ENCODE measurements around the gene TBRG4. TPM values are rescaled to one million over a fixed set of nuclear protein-coding genes. Genes with fewer than 3 reads are reported as not detected.

The TBRG4 gene
- total RNA-seq, 1 donor from 2014 or later = 79.0 TPM

DNA sequence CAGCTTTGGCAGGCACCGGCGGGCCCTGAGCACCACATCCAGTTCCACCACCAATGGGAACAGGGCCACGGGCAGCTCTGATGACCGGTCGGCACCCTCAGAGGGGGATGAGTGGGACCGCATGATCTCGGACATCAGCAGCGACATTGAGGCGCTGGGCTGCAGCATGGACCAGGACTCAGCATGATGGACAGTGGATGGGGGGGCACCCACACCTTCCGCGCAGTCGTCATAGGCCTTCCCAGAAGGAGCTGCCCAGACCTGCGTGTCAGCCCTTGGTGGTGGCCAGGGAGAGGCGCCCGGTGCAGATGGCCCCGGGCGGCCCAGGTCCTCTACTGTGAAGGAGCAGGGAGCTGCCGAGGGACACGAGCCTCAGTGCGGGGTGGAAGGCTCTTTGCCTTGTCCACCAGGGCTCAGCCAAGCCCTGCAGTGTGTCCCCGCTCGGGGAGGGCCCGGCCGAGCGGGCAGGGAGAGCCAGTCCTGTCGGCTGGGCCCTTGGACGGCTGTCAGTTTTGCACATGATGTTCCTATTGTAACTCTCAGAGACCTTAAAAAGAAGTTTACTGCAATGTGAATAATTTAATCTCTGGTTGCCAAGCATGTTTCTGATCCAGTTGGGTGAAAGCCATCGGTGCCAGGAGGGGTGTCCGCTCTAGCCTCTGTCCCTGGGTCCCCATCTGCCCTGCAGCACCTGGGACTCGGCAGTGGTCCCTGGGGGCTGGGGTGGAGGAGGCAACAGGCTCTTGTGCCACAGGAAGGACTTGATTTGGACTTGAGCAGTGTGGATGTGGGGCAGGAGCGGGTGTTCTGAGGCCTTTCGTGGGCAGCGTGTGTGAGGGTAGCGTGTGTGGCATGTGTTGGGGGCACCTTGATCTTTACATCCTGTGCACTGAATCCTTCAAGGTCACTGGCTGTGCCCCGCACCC lies 35.4 kb downstream of the TBRG4 start:
- no peak for DNase-seq (ENCODE audit: low read depth, low spot score)

DNA sequence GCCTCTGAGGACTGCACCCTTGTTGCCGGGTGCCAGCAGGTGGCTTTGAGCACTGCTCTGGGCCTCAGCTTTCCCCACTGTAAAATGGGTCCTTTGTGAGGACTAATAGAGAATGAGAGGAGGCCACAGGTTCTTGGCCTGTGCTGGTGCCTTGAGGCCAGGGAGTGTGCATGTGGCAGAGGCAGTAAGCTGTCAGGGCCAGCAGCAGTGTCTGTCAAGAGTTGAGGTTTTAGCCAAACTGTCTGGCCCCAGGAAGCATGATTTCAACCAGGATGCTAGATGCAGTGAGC lies 36.2 kb downstream of the TBRG4 start:
- DNase-seq (ENCODE audit: low read depth, low spot score) = no peak

DNA sequence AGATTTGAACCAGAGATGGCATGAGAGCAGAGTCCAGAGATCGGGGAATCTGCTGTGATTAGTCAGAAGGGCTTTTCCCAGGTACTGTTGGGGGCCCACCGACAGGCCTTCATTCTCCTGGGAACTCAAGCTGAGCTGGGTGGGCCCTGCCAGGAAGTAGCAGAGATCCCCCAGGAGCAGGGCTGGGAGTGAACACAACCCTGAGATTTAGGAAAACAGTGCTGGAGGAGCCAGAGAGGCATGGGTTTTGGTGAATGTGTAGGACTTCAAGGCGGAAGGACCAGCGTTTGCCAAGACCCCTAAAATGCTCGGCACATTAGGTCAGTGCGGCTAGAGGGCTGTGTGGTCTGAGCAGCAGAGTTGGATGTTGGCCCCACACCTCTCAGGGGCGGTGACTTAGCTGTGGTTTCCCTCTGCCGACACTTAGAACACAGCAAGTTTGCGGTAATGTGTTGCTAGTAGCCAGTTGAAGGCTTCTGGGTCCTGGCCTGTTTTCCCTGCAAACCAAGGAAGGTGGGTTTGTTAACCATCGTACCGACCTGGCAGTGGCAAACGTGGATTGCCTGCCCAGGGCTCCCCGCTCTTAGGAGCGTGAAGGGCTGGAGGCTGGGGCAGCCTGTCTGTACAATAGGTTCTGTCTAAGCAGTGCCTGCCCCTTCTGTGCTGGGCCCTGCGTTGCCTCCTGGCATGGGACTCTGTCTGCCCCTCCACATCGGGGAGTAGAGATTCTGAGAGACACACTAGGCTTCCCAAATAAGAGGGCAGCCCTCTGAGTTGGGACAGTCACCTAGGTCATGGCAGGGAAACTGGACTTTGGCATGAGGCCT lies 36.8 kb downstream of the TBRG4 start:
- DNase-seq (ENCODE audit: low read depth, low spot score) = no peak

DNA sequence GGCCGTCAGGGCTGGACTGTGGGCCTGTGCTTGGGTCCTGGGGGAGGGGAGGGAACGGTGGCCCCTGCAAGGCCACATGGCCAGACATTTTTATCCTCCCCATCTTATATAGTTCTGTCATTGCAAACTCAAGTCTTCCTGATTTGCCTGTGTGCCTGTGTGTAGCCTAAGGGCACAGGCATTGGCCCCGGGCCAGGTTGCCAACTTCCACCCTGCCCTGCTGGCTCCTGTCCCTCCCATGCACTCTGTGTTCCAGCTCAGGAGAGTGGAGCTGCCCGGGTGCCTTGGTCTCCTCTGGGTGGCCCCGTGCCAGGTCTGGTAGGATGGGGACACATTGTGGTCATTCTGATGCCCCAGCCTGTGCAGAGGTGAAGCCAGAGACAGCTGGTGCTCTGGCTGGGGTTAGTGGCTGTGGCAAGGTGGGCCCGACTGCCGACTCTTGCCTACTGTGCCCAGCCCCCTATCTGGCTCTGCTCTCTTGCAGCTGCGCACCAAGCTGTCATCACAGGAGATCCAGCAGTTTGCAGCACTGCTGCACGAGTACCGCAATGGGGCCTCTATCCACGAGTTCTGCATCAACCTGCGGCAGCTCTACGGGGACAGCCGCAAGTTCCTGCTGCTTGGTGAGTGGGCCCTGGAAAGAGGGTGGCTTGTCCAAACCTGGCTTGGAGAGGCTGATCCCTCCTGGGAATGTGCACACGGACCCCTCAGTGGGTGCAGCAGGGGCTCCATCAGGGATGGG lies 37.5 kb downstream of the TBRG4 start:
- DNase-seq (ENCODE audit: low read depth, low spot score) = no peak

DNA sequence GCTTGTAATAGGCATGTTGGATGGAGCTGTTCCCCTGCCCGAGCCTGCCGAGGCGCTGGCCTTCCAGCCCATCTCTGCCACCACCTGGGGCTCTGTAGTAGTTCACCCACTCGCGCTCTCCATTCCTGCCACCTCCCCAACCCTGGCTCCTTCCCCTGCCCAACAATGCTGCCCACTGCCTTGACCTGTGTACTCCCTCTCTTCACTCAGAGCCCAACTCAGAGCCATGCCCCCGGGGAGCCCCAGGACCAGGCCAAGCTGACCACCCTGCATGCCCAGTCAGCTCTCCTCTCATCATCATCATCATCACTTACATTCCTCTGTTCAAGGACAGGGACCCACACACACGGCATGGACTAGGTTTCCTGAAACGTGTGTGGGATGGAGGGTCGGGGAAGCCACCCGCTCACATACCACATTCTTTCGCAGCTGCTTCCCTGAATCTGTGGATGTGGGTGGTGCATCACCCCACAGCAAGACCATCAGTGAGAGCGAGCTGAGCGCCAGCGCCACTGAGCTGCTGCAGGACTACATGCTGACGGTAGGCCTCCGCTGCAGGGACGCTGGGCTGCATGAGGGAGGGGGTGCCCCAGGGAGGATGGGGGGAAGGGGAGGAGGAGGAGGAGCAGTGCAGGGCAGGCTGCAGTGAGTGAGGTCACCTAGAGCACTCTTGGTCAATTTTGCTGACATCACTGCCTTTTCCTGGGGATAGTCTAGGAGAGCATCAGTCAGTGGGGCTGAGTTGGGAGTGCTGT lies 38.3 kb downstream of the TBRG4 start:
- DNase-seq (ENCODE audit: low read depth, low spot score) = no peak

DNA sequence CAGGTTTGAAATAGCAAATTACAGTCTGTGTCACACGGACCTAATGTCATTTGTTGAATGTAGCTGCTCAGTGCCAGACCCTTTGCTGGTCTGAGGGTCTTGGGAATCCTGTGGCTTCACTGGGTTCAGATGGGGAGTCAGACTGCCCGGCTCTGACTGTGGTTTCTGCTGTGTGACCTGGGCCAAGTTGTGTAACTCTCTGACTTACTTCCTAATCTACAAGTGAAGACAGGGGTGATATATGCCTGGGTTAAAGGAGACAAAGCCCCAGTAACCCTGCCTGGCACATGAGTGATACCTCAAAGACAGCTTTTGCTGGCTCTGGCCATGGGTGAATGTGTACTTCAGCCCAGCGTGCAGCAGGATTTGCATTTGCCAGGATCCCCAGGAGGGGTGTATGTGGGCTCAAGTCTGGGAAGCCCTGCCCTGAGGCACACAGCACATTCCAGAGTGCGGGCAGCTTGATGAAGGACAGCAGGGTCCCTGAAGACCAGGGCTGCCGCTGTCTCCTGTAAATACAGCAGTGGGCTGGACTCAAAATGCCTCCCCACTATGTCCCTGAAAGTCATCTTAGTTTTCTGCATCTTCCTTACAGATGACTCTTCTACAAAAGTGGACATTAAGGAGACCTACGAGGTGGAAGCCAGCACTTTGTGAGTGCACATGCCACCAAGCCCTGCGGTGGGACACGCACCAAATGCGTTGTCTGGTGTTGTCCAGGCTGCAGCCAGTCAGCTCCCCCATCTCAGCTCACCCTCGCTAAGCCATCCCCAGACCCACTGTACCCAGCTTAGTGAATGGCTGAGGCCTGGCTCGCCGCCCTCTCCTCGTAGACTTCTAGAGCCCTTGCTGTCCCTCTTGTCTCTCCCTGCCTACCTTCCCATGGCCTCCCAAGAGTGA lies 39.1 kb downstream of the TBRG4 start:
- DNase-seq (ENCODE audit: low read depth, low spot score) = no peak

DNA sequence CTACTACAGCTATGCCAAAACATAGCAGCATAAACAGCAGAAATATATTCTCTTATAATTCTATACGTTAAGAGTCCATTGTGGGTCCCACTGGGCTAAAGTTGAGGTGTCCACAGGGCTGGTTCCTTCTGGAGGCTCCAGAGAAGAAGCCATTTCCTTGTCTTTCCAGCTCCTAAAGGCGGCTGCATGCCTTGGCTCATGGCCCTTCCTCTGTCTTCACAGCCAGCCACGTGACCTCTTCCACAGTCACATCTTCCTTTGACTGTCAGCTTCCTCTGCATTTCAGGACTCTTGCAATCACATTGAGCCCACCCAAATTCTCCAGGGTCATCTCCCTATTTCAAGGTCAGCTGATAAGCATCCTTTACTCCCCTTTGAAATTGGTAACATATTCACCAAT lies 40.0 kb downstream of the TBRG4 start:
- DNase-seq (ENCODE audit: low read depth, low spot score) = no peak

DNA sequence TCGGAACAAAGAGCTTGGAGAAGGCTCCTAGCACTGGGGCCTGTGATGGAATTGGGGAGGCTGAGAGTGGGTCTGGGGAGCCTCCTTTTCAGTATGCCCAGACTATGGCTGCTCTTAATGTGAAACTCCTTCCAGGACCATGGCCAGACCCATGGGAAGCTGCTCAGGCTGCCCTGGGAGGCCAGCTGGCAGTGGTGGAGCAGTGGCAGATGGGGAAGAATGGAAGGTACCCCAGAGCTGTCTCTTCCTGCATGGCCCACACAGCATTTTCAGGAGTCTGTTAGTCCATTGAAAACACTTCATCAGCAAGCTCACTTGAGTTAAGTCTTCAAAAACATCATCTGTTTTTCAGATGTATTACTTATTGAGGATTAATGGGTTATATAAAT lies 41.2 kb downstream of the TBRG4 start:
- DNase-seq (ENCODE audit: low read depth, low spot score) = no peak

DNA sequence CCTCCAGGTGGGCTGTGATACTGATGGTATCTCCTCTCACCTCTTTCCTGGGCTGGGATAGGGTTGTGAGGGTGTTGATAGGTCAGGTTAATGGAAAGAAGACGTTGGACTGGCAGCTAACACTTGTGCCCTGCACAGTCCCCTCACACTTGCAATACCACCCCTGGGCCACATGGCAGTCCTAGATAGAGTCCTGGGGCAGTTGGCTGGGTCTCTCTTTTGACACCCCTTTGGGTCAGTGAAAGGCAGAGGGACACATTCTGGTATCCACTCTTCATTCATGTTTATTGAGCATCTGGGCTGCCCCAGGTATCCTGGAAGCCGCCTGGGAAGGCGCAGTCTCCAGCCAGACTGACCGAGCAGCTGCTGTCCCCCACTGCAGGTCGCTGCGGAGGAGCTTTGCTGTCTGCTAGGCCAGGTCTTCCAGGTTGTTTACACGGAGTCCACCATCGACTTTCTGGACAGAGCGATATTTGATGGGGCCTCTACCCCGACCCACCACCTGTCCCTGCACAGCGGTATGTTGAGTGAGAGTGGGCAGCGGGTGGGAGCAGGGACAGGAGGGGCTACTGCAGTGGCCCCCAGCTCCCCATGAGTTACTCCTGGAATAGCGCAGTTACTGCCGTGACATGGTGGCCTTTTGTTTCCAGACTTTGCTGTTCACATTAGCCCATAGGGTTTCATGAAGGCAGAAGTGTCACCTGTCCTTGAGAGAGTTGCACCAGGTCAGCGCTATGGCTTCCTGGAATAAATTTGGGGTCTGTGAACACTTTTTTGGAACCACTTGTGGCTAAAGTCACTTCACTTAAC lies 41.8 kb downstream of the TBRG4 start:
- no peak for DNase-seq (ENCODE audit: low read depth, low spot score)

DNA sequence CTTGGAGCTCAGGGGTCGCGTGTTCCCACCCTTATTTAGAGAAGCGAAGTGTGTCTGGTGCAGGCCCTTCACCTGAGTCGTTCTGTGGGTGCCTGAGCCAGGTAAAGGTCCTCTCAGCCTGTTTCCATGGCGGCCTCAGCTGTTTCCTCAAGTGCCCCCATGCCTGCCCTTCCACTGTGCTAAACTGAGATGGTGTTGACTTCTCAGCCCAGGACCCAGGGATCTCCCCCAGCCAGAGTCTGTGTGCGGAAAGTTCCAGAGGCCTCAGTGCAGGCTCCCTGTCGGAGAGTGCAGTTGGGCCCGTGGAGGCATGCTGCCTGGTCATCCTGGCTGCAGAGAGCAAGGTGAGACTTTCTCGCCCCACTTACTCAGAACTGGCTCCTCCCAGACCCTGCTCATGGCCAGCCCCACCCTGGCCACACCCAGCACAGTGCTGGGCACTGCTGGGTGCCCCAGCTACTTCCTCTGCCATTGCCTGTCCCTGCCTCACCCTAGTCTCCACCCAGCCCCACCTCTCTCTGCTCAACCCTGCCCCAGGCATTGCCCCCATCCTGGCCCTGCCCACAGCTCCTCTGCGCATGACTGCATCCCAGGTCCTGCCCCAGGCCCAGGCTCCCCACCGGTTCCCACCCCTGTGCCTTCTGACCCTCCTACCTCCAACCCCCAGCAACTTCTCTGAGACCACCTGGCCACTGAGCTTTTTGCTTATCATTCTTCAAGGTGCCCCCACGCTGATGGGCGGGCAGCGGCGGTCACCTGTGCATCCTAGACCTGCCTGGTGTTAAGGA lies 43.1 kb downstream of the TBRG4 start:
- no peak for DNase-seq (ENCODE audit: low read depth, low spot score)

DNA sequence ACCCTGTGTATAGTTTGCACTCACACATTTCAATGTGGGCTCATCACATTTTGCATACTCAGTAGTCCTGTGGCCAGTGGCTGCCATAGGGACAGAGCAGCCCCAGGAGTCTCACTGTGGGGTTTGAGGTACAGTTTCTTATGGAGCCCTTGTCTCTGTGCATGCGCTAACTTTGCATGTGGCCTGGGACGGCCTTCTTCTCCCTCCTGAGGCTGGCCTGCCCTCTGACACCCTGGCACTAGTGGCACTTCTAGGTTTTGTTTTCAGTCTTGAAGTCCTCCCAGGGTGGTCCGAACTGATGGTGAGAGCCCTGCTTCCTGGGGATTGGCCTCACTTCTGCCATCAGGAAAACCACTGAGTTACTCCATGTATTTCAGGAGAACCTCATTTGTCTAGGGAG lies 43.9 kb downstream of the TBRG4 start:
- no peak for DNase-seq (ENCODE audit: low read depth, low spot score)

DNA sequence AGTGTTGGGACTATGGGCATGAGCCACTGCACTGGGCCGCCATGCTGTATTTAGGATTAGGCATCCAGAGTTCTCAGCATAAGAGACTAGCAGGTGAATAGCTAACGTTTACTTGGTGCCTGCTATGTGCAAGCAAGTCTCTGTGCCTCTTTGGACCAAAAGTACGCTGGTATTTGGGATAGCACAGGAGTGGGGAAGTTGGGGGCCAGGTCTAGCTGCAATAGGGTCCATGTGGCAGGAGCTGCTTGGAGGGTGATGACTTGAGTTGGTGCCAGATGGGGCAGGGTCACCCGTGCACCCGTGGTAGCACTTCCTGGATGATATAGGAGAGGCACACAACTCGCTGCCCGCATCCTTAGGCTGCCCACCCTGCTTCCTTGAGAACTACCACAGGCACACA lies 45.1 kb downstream of the TBRG4 start:
- DNase-seq (ENCODE audit: low read depth, low spot score) = no peak

DNA sequence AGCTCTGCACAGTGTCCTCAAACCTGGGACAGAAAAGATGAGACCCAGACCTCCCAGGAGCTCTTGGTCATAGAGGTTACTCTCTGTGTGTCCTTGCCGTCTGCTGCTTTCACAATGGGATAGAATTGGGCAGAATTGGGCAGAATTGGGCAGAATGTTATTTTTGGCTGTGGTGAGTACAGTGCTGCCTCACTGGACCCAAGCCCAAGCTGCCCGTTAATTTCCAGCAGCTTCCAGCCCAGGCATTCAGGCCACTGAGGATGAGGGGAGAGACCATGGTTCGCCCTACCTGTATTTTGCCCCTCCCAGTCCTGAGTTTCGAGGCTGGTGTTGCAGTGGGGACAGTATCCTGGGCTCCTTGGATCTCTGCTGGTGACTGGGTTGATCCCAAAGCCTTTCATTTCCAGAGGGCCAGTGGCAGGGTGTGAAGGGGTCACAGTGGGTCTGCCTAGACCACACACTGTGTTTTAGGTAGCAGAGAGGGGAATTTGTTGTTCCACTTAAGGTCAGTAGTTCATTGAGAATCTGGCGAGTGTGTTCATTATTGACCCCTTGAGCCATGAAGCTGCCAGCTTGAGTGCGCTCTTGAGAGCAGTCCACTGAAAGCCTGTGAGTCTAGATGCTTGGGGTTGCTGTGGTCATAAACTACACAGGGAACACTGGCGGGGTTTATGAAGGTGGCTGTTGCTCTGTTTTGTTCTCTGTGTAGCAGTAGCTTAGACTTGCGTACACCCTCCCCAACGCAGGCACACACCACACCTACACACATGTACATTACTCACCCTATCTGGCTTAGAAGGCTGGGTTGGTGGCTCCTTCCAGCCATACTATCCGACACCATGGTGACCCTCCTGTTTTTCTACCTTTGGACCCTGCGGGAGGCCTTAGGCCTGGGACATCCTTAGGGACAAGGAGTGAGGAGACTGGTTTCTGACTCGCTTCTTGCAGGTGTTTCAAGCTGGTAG lies 46.2 kb downstream of the TBRG4 start:
- DNase-seq (ENCODE audit: low read depth, low spot score) = no peak

DNA sequence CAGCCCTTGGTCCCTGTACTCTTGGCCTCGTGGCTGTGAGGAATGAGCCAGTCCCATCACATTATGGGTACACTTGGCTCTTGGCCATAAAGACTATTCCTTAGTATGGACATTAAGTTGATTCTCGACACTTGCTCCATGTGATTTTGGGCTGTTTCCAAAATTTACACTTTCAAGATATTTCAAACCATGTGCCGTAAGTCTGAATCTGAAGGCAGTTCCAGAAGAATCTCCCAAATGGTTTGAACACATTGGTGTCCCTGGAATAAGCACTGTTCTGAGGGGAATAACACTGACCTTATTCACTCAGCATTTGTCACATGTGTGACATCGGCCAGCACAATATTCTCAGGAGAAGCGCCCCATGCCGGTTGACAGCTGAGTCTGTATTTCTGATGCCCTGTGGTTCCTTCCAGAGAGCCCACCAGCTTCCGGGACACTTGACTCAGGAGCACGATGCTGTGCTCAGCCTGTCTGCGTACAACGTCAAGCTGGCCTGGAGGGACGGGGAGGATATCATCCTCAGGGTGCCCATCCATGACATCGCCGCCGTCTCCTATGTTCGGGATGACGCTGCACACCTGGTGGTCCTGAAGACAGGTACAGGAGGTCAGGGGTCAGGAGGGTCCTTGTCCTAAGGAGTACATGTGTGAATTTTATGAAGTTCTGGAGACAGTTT lies 47.3 kb downstream of the TBRG4 start:
- no peak for DNase-seq (ENCODE audit: low read depth, low spot score)

DNA sequence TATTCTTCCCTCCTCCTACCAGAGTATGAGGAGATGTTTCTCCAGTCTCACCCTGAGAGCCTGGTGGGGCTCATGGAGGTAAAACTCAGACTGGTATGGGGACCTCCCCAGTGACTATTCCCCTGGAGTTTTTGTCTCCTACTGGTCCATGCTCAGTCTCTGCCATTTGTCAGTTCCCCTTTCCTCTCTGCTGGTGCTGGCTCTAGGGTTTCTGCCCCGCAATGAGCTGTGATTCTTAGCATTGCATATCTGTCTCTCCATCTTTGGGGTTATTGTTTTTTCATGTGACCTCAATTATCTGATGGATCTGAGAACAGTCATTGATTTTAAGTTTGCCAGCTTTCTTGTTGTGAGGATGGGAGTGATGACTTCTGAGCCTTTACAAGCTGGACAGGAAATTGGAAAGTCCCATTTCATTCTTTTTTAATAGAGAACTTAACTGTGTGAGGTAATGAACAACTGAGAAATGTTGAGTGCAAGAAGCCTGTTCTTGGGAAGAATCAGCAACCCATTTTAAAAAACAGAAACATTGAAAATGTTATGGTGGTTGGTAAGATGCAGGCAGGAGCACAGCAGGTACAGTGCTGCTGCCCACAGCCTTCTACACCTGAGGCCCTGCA lies 49.6 kb downstream of the TBRG4 start:
- no peak for DNase-seq (ENCODE audit: low read depth, low spot score)

DNA sequence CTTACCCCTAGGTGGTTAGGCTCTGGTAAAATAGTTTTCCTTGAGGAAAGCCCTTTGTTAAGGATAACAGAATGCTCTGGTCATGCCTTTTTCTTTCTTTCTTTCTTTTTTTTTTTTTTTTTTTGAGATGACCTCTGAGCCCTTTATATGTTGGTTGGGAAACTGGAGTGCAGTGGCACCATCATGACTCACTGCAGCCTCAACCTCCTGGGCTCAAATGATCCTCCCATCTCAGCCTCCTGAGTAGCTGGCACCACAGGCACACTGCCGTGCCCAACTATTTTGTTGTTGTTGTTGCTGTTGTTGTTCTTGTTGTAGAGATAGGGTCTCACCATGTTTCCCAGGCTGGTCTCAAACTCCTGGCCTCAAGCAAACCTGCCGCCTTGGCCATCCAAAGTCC lies 50.1 kb downstream of the TBRG4 start:
- DNase-seq (ENCODE audit: low read depth, low spot score) = no peak

Measured in pulmonary artery endothelial cell (primary cell).